B cell (primary cell): ENCODE results near the gene B4GALT7. TPM values are rescaled to one million over a fixed set of nuclear protein-coding genes. Genes with fewer than 3 reads are reported as not detected.
A peak's percentile ranks its signal among the peaks of the same experiment; 100 is the strongest.

ENCODE experiments used
- ATAC-seq: fragments of 200-7000 bp; cut with Tn5 transposase; one replicate; pipeline ENCODE4 v1.10.0; 2021; ENCODE audit warnings: low read depth, mild to moderate bottlenecking, moderate number of reproducible peaks, moderate library complexity
- CTCF ChIA-PET: fragments of 350-600 bp; sonication (Branson Sonifier 250); formaldehyde crosslinking; loops from one replicate; lab custom pipeline; 2021; ENCODE audit warnings: antibody characterized with exemption, inconsistent platforms; lab: Charles Lee
- POLR2A ChIA-PET: fragments of 350-600 bp; sonication (Branson Sonifier 250); formaldehyde crosslinking; loops from one replicate; lab custom pipeline; 2021; ENCODE audit warnings: antibody characterized with exemption; lab: Charles Lee
- DNase-seq: peaks from one replicate; pipeline ENCODE4 v3.0.0; 2013
- H2AFZ ChIP-seq: 2 replicates; pipeline ENCODE4 v1.6.1; 2012; ENCODE audit warnings: mild to moderate bottlenecking, low read depth, low read length; ENCODE audit not compliant: insufficient read depth, poor library complexity, severe bottlenecking
- H3K27ac ChIP-seq, 2 donors: 1 replicate in 1 of 2; 2 replicates in 1 of 2; pipeline ENCODE4 v1.5.1; 2012 to 2013; ENCODE audit warnings: low read length in 2 of 2, mild to moderate bottlenecking in 2 of 2, moderate library complexity in 1 of 2
- H3K27me3 ChIP-seq, 4 experiments: fragments of 200-600 bp in 1 of 4; sonication (generic) in 1 of 4; replicated peaks in 1 of 4; 1 replicate in 2 of 4; 2 replicates in 2 of 4; pipeline versions ENCODE4 v1.6.1 to v1.7.0; 2013 to 2016; ENCODE audit warnings: low read length in 3 of 4, mild to moderate bottlenecking in 2 of 4, mixed read lengths in 1 of 4, moderate library complexity in 1 of 4; ENCODE audit not compliant: insufficient read depth in 4 of 4, control insufficient read depth in 3 of 4; ENCODE audit errors: control extremely low read depth in 1 of 4
- H3K36me3 ChIP-seq, 2 experiments: replicated peaks in 1 of 2; 1 replicate in 1 of 2; 2 replicates in 1 of 2; pipeline versions ENCODE4 v1.6.1 to v1.7.1; 2013; ENCODE audit warnings: low read length in 1 of 2; ENCODE audit not compliant: insufficient read depth in 2 of 2, control insufficient read depth in 1 of 2; ENCODE audit errors: control extremely low read depth in 1 of 2, extremely low read depth in 1 of 2
- H3K4me1 ChIP-seq, 2 donors: fragments of 200-600 bp in 1 of 2; sonication (generic) in 1 of 2; 1 replicate in 1 of 2; 2 replicates in 1 of 2; pipeline versions ENCODE4 v1.5.1 to v1.6.1; 2013 to 2017; ENCODE audit warnings: low read length in 2 of 2; ENCODE audit not compliant: control insufficient read depth in 2 of 2, insufficient read depth in 2 of 2
- H3K4me2 ChIP-seq: replicated peaks from 2 replicates; pipeline ENCODE3; 2012; ENCODE audit warnings: mild to moderate bottlenecking, low read depth, low read length; ENCODE audit not compliant: poor library complexity, severe bottlenecking
- H3K4me3 ChIP-seq, 5 experiments: fragments of 200-600 bp in 1 of 5; sonication (generic) in 1 of 5; 1 replicate in 3 of 5; 2 replicates in 2 of 5; pipeline versions ENCODE4 v1.5.1 to v1.7.0; 2011 to 2016; ENCODE audit warnings: low read length in 4 of 5, mild to moderate bottlenecking in 4 of 5, low read depth in 2 of 5, control low read depth in 1 of 5, moderate library complexity in 1 of 5; ENCODE audit not compliant: insufficient read depth in 1 of 5; ENCODE audit errors: control extremely low read depth in 1 of 5, extremely low read depth in 1 of 5
- H3K79me2 ChIP-seq: fragments of 200-600 bp; sonication (generic); one replicate; pipeline ENCODE4 v1.6.0; 2016; ENCODE audit warnings: low read length; ENCODE audit not compliant: control insufficient read depth, insufficient read depth
- H3K9ac ChIP-seq: fragments of 200-600 bp; sonication (generic); 2 replicates; pipeline ENCODE4 v1.6.1; 2017; ENCODE audit warnings: mild to moderate bottlenecking, low read length, moderate library complexity
- H3K9me3 ChIP-seq, 3 donors: one replicate each; pipeline versions ENCODE4 v1.6.1 to v1.7.1; 2013; ENCODE audit warnings: low read length in 2 of 3; ENCODE audit not compliant: control insufficient read depth in 2 of 3, insufficient read depth in 1 of 3; ENCODE audit errors: control extremely low read depth in 1 of 3
- H4K20me1 ChIP-seq: 2 replicates; pipeline ENCODE4 v1.6.0; 2012; ENCODE audit warnings: mild to moderate bottlenecking, low read length; ENCODE audit not compliant: insufficient read depth, control insufficient read depth, poor library complexity, severe bottlenecking
- H3K27ac Mint-ChIP-seq: one replicate; pipeline ENCODE4 v1.8.0; 2021; ENCODE audit warnings: mixed read lengths
- H3K27me3 Mint-ChIP-seq: one replicate; pipeline ENCODE4 v1.8.0; 2021; ENCODE audit warnings: mixed read lengths
- H3K4me1 Mint-ChIP-seq: one replicate; pipeline ENCODE4 v1.8.0; 2021; ENCODE audit warnings: mixed read lengths
- H3K4me3 Mint-ChIP-seq: one replicate; pipeline ENCODE4 v1.8.0; 2021; ENCODE audit warnings: mixed read lengths
- H3K9me3 Mint-ChIP-seq: one replicate; pipeline ENCODE4 v1.8.0; 2022; ENCODE audit warnings: mixed read lengths; ENCODE audit not compliant: insufficient read depth
- EZH2 ChIP-seq: IDR thresholded peaks from 2 replicates; pipeline ENCODE4 v1.6.1; 2012; ENCODE audit warnings: borderline replicate concordance, low read depth, mild to moderate bottlenecking, moderate library complexity, low read length; ENCODE audit not compliant: insufficient read depth, poor library complexity, severe bottlenecking
- WGBS: methylation state at CpG from one replicate; pipeline ENCODE4 v1.1.5; 2013; ENCODE audit warnings: missing lambda C conversion rate; ENCODE audit not compliant: insufficient coverage; 5-methylcytosine and 5-hydroxymethylcytosine counted together
- intact Hi-C: fragments of 100-400 bp; cut with micrococcal nuclease; formaldehyde crosslinking; loops from one replicate; pipeline ENCODE4 v1.10.0; 2022
- polyA plus RNA-seq: library from polyadenylated mRNA; depleted of rRNA; stranded (reverse); fragments of >200 nt; gene quantifications from 2 replicates; pipeline ENCODE4 v1.2.3, GENCODE V29; 2012
- total RNA-seq, 2 donors: library from RNA; stranded (reverse); fragments of 120-200 nt in 1 of 2; gene quantifications; 1 replicate in 1 of 2; 2 replicates in 1 of 2; pipeline versions ENCODE4 v1.2.3 to v1.2.4, GENCODE V29; 2013 to 2022
- TF ChIP-seq, protein P1 (sequence below): fragments of 200-600 bp; IDR thresholded peaks from one replicate; pipeline ENCODE4 v1.8.0; 2022; ENCODE audit warnings: antibody characterized with exemption, mild to moderate bottlenecking

B4GALT7 gene
- total and polyA plus RNA-seq, 2 donors (not counting 1 experiment from before 2014, with no cell fraction given) = 27.0 to 41.8 TPM

DNA sequence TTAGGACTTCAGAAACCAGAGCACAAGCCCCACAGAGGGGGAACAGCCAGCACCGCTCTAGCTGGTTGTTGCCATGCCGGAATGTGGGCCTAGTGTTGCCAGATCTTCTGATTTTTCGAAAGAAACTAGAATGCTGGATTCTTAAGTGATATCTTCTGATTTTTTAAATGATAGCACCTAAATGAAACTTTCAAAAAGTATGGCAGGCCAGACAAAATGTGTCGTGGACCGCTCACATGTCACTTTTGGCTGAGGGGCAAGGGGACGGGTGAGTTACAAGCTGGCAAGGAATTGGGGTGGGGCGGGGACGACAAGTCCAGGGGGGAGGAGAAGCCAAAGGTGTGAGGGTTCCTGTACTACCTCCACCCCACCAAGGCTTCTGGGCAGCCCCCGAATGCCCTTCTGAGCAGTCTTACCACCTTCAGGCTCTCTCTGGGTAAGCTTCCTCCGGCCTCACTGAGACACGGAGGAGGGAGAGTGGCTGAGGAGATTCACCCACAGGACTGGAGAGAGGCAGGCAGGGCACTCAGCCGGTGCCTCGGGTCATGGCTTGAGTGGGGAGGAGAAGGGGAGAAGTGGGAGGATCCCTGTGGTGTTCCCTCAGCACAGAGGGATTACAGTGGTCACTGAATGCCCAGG is 10.3 kb downstream of the B4GALT7 start:
- H3K27ac Mint-ChIP-seq = no peak overlapping the region
- H3K27me3 Mint-ChIP-seq = no peaks in the 10 kb centered on the region
- Histone ChIP-seq H3K9ac (no peak overlapping the region), H3K9me3 (no peaks in the 10 kb centered on the region), H3K27me3 (no peaks in the 10 kb centered on the region), H3K4me1 (peaks cover 5 to 10% of the 10 kb centered on the region in 2 donors), H3K4me2 (no peak overlapping the region), H2AFZ (no peak overlapping the region), H3K36me3 (peaks cover 0 to 14% of the 10 kb centered on the region in 2 experiments), H3K4me3 (no peak overlapping the region), H4K20me1 (peaks cover 14% of the 10 kb centered on the region), H3K79me2 (no peaks in the 10 kb centered on the region), H3K27ac (no peak overlapping the region)
- WGBS = 92% methylated on average over 5 of the region's 13 CpGs
- intact Hi-C loops = no loop called here
- CTCF ChIA-PET = no interaction called here
- DNase-seq (no peak), ATAC-seq (no peak)
- TF ChIP-seq EZH2 = no peak
- TF ChIP-seq, protein P1, sequence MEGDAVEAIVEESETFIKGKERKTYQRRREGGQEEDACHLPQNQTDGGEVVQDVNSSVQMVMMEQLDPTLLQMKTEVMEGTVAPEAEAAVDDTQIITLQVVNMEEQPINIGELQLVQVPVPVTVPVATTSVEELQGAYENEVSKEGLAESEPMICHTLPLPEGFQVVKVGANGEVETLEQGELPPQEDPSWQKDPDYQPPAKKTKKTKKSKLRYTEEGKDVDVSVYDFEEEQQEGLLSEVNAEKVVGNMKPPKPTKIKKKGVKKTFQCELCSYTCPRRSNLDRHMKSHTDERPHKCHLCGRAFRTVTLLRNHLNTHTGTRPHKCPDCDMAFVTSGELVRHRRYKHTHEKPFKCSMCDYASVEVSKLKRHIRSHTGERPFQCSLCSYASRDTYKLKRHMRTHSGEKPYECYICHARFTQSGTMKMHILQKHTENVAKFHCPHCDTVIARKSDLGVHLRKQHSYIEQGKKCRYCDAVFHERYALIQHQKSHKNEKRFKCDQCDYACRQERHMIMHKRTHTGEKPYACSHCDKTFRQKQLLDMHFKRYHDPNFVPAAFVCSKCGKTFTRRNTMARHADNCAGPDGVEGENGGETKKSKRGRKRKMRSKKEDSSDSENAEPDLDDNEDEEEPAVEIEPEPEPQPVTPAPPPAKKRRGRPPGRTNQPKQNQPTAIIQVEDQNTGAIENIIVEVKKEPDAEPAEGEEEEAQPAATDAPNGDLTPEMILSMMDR = no peak
- no peak overlapping the region for H3K4me3 Mint-ChIP-seq
- peaks cover 16% of the 10 kb centered on the region for H3K4me1 Mint-ChIP-seq
- H3K9me3 Mint-ChIP-seq = no peaks in the 10 kb centered on the region
- POLR2A ChIA-PET = no interaction called here

DNA sequence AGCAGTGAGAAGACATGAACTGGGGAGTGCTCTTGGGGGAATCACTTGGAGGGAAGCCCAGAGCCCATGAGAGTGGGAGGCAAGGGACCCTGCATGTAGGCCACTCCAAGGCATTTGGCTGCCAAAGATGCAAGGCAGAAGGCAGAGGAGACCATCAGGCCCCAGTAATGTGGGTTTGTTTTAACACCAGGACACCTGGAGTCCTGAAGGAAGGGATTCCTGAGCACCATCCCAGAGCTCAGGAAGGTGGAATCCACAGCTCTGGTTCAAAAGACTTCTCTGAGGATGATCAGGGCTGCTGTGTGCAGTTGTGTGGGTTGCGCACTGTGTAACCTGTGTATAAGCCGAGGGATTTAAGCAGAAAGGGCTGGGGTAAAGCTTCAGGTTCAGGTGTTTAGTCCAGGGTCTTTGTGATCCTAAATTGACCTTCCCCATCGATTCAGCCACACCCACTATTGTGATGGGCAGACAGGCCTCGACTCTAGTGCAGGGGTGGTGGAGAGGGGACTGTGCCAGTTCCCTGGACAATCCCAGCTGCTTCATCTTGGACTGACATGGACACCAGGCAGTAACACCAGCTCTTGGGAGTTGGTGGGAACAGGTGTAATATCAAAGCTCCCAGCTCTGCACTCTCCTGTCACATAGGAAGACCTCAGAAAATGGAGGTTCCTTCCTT is 11.0 kb downstream of the B4GALT7 start:
- no peaks in the 10 kb centered on the region for H3K27me3 ChIP-seq
- intact Hi-C loops = no loop called here
- ATAC-seq = no peak
- Mint-ChIP-seq H3K4me1 (peaks cover 14% of the 10 kb centered on the region), H3K27ac (peak overlapping the region; percentile 37), H3K4me3 (no peak overlapping the region), H3K9me3 (no peaks in the 10 kb centered on the region), H3K27me3 (no peaks in the 10 kb centered on the region)
- no peak for DNase-seq
- H3K36me3 ChIP-seq = peaks cover 0 to 14% of the 10 kb centered on the region in 2 experiments
- H3K9me3 ChIP-seq = no peaks in the 10 kb centered on the region
- H3K9ac ChIP-seq = no peak overlapping the region
- peaks cover 5 to 10% of the 10 kb centered on the region in 2 donors for H3K4me1 ChIP-seq
- ChIA-PET POLR2A (no interaction called here), CTCF (no interaction called here)
- WGBS = no CpG with 5 or more reads among the region's 4 CpGs
- TF ChIP-seq, protein P1 = no peak
- no peak for TF ChIP-seq EZH2
- no peak overlapping the region for H2AFZ ChIP-seq
- peaks cover 14% of the 10 kb centered on the region for H4K20me1 ChIP-seq
- no peak overlapping the region for H3K4me2 ChIP-seq
- H3K79me2 ChIP-seq = no peaks in the 10 kb centered on the region
- H3K27ac ChIP-seq = no peak overlapping the region
- no peak overlapping the region for H3K4me3 ChIP-seq
